Keratinocyte (primary cell): ENCODE results near the gene NRG2.

ENCODE experiments used
- CTCF ChIP-seq, 3 experiments: IDR thresholded peaks in 1 of 3; conservative IDR thresholded peaks in 1 of 3; optimal IDR thresholded peaks in 1 of 3; 2 replicates in 2 of 3; 3 replicates in 1 of 3; pipeline versions ENCODE3 to v1.5.1; 2011; ENCODE audit warnings: low read length in 3 of 3, mild to moderate bottlenecking in 3 of 3, moderate library complexity in 2 of 3, control low read depth in 1 of 3, inconsistent platforms in 1 of 3; ENCODE audit not compliant: insufficient read depth in 2 of 3; ENCODE audit errors: extremely low read depth in 1 of 3
- EZH2 ChIP-seq: IDR thresholded peaks from one replicate; pipeline ENCODE4 v1.6.1; 2012; ENCODE audit warnings: inconsistent platforms, mild to moderate bottlenecking, low read length, moderate library complexity

- no peak for TF ChIP-seq CTCF (optimal IDR thresholded peaks at IDR 0.05 in 1 of 3, IDR thresholded peaks at IDR 0.05 in 1 of 3, conservative IDR thresholded peaks at IDR 0.05 in 1 of 3; ENCODE audit: extremely low read depth in 1 of 3, insufficient read depth in 2 of 3, low read length in 3 of 3)
- no peak for TF ChIP-seq EZH2
Measured at GRCh38 chr5:139812836-139813805, 230.0 kb downstream of the NRG2 start.
